Skin of body (tissue), 2 donors: Measurements from ENCODE around the gene KIAA1217. TPM values are rescaled to one million over a fixed set of nuclear protein-coding genes. Genes with fewer than 3 reads are reported as not detected.

Experiments used
- DNase-seq: peaks from one replicate; lab custom pipeline; 2025; lab: John Stamatoyannopoulos, UW
- total RNA-seq: library from RNA; depleted of rRNA; stranded (reverse); fragments of >200 nt; gene quantifications from one replicate; pipeline ENCODE4 v1.2.3, GENCODE V29; 2014

KIAA1217 gene
- total RNA-seq, 1 donor from 2014 or later = 19.8 TPM

- no peak for DNase-seq
These were observed 149.1 kb downstream of the KIAA1217 start for GRCh38 chr10:24358022-24358421.

GRCh38 chr10:24360282-24361127 is 151.6 kb downstream of the KIAA1217 start:
- peak; percentile 52 for DNase-seq

- peak; percentile 12 for DNase-seq
These were observed 154.1 kb downstream of the KIAA1217 start for GRCh38 chr10:24363070-24363469.

GRCh38 chr10:24367688-24368087 is 158.8 kb downstream of the KIAA1217 start:
- DNase-seq = no peak

- DNase-seq = peak; percentile 29
These were observed 161.9 kb downstream of the KIAA1217 start for GRCh38 chr10:24370877-24371276.

- DNase-seq = no peak
These were observed 162.5 kb downstream of the KIAA1217 start for GRCh38 chr10:24371396-24371795.

GRCh38 chr10:24374134-24374915 is 165.4 kb downstream of the KIAA1217 start:
- peak; percentile 65 for DNase-seq

GRCh38 chr10:24375510-24375909 is 166.6 kb downstream of the KIAA1217 start:
- DNase-seq = no peak

GRCh38 chr10:24376731-24377130 is 167.8 kb downstream of the KIAA1217 start:
- no peak for DNase-seq

- DNase-seq = no peak
These were observed 169.4 kb downstream of the KIAA1217 start for GRCh38 chr10:24378126-24378920.

GRCh38 chr10:24381235-24382010 is 172.5 kb downstream of the KIAA1217 start:
- no peak for DNase-seq

GRCh38 chr10:24382045-24382444 is 173.1 kb downstream of the KIAA1217 start:
- DNase-seq = no peak

GRCh38 chr10:24382596-24382978 is 173.6 kb downstream of the KIAA1217 start:
- no peak for DNase-seq

GRCh38 chr10:24382979-24383663 is 174.2 kb downstream of the KIAA1217 start:
- no peak for DNase-seq

- DNase-seq = peak; percentile 94
These were observed 174.8 kb downstream of the KIAA1217 start for GRCh38 chr10:24383681-24384106.

GRCh38 chr10:24384954-24385353 is 176.0 kb downstream of the KIAA1217 start:
- DNase-seq = no peak

- no peak for DNase-seq
These were observed 176.8 kb downstream of the KIAA1217 start for GRCh38 chr10:24385776-24386175.

GRCh38 chr10:24390146-24390700 is 181.3 kb downstream of the KIAA1217 start:
- no peak for DNase-seq

- no peak for DNase-seq
These were observed 181.8 kb downstream of the KIAA1217 start for GRCh38 chr10:24390746-24391145.

- no peak for DNase-seq
These were observed 184.3 kb downstream of the KIAA1217 start for GRCh38 chr10:24393201-24393600.
